Occipital lobe (tissue), 2 donors: ENCODE results near the gene PABPN1L. TPM values are rescaled to one million over a fixed set of nuclear protein-coding genes. Genes with fewer than 3 reads are reported as not detected.
A peak's percentile ranks its signal among the peaks of the same experiment; 100 is the strongest.

Experiments
- DNase-seq: peaks from one replicate; lab custom pipeline; 2025; lab: John Stamatoyannopoulos, UW
- total RNA-seq: library from RNA; depleted of rRNA; stranded (reverse); fragments of >200 nt; gene quantifications from one replicate; pipeline ENCODE4 v1.2.3, GENCODE V29; 2014

PABPN1L gene
- total RNA-seq, 1 donor from 2014 or later: not detected

GRCh38 chr16:88884569-88885271 lies 18.3 kb upstream of the PABPN1L start:
- no peak for DNase-seq

GRCh38 chr16:88883946-88884345 lies 17.5 kb upstream of the PABPN1L start:
- DNase-seq: peak; percentile 16

GRCh38 chr16:88883117-88883895 lies 16.8 kb upstream of the PABPN1L start:
- DNase-seq: no peak

- no peak for DNase-seq
Measured at GRCh38 chr16:88882358-88883030, 16.0 kb upstream of the PABPN1L start.

GRCh38 chr16:88881675-88882357 lies 15.4 kb upstream of the PABPN1L start:
- DNase-seq: no peak

- DNase-seq: no peak
Measured at GRCh38 chr16:88881007-88881615, 14.7 kb upstream of the PABPN1L start.

- no peak for DNase-seq
Measured at GRCh38 chr16:88880226-88881006, 14.0 kb upstream of the PABPN1L start.

DNA sequence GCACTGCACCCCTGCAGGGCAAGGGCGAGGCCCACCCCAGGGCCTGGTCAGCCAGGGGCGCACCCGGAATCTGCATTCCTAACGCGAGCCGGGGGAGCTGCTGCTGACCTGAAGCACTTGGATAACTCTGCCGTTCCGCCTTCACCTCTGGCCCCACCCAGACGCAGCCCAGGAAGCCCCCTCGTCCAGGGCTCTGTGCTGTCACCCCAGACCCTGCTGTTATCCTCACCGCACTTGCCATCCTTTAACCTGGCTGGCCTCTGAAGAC lies 13.3 kb upstream of the PABPN1L start:
- no peak for DNase-seq

GRCh38 chr16:88878967-88879787 lies 12.7 kb upstream of the PABPN1L start:
- DNase-seq: no peak

GRCh38 chr16:88878356-88878755 lies 11.9 kb upstream of the PABPN1L start:
- DNase-seq: no peak

GRCh38 chr16:88877564-88878289 lies 11.3 kb upstream of the PABPN1L start:
- DNase-seq: no peak

- no peak for DNase-seq
Measured at GRCh38 chr16:88876942-88877526, 10.6 kb upstream of the PABPN1L start.

- no peak for DNase-seq
Measured at GRCh38 chr16:88875703-88876234, 9.3 kb upstream of the PABPN1L start.

DNA sequence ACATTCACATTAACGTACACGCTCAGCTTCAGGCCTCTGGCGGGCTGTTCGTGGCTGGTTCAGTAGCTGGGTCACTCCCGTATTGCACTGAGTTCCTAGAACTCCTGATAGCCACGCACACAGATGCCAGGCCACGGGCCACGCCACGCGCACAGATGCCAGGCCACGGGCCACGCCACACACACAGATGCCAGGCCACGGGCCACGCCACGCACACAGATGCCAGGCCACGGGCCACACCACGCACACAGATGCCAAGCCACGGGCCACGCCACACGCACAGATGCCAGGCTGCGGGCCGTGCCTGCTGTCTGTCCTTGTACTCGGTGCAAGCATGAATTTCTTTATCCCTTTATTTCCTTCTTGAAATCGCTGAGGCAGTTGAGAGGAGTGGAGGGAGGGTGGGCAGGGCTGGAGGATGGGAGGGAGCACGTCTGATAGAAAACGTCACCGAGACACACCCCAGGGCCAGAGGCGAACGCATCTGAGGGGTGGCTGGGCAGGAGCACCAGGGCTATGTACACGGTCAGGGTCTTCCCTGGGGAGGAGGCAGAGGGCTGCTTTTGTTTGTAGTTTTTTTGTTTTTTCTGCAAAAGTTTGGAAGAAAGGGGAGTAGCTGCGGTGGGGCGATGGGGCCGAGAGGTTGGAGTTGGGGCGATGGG lies 8.6 kb upstream of the PABPN1L start:
- DNase-seq: no peak

GRCh38 chr16:88872650-88873331 lies 6.3 kb upstream of the PABPN1L start:
- no peak for DNase-seq

GRCh38 chr16:88871730-88872416 lies 5.4 kb upstream of the PABPN1L start:
- DNase-seq: no peak

GRCh38 chr16:88871349-88871702 lies 4.9 kb upstream of the PABPN1L start:
- DNase-seq: no peak
